HepG2 (cell line): ENCODE measurements around the gene ZDHHC13. TPM values are rescaled to one million over a fixed set of nuclear protein-coding genes. Genes with fewer than 3 reads are reported as not detected.
A peak's percentile ranks its signal among the peaks of the same experiment; 100 is the strongest.

Experiments
- BORCS8-MEF2B ChIP-seq: sonication (generic); formaldehyde crosslinking; IDR thresholded peaks from 2 replicates; pipeline ENCODE4 v1.8.0; 2022; ENCODE audit warnings: mild to moderate bottlenecking, missing genetic modification reagents
- FOXC1 ChIP-seq: sonication (generic); formaldehyde crosslinking; IDR thresholded peaks from 2 replicates; pipeline ENCODE4 v1.8.0; 2022; ENCODE audit warnings: mild to moderate bottlenecking, missing genetic modification reagents, borderline replicate concordance
- GABPA ChIP-seq, 2 experiments: IDR thresholded peaks; 2 replicates each; pipeline ENCODE4 v1.6.1; 2011 to 2016; ENCODE audit warnings: low read depth in 2 of 2, low read length in 1 of 2, missing biosample characterization in 1 of 2, missing genetic modification characterization in 1 of 2
- NRL ChIP-seq: sonication (generic); formaldehyde crosslinking; IDR thresholded peaks from 2 replicates; pipeline ENCODE4 v1.5.0; 2020; ENCODE audit warnings: missing genetic modification reagents, mild to moderate bottlenecking, moderate library complexity, borderline replicate concordance
- PHF8 ChIP-seq: sonication (generic); formaldehyde crosslinking; IDR thresholded peaks from 2 replicates; pipeline ENCODE4 v1.5.0; 2020; ENCODE audit warnings: missing genetic modification reagents
- SNAPC4 ChIP-seq: sonication (generic); formaldehyde crosslinking; IDR thresholded peaks from 2 replicates; pipeline ENCODE4 v1.4.0; 2020; ENCODE audit warnings: mild to moderate bottlenecking, missing genetic modification reagents
- SP1 ChIP-seq, 2 experiments: fragments of 450-650 bp in 1 of 2; sonication (generic) in 1 of 2; formaldehyde crosslinking in 1 of 2; IDR thresholded peaks; 2 replicates each; pipeline versions ENCODE4 v1.4.0 to v1.6.1; 2016 to 2020; ENCODE audit warnings: missing genetic modification reagents in 1 of 2
- ZBTB26 ChIP-seq: IDR thresholded peaks from 2 replicates; pipeline ENCODE4 v1.6.1; 2016; ENCODE audit warnings: missing compliant biosample characterization, missing genetic modification reagents, borderline replicate concordance
- ZKSCAN5 ChIP-seq: sonication (generic); formaldehyde crosslinking; IDR thresholded peaks from 2 replicates; pipeline ENCODE4 v1.5.1; 2020; ENCODE audit warnings: mild to moderate bottlenecking, missing genetic modification reagents
- ZNF136 ChIP-seq: sonication (generic); formaldehyde crosslinking; IDR thresholded peaks from 2 replicates; pipeline ENCODE4 v1.8.1; 2022; ENCODE audit warnings: low read depth, mild to moderate bottlenecking, moderate library complexity, missing genetic modification reagents
- ZNF34 ChIP-seq: sonication (generic); formaldehyde crosslinking; IDR thresholded peaks from 2 replicates; pipeline ENCODE4 v1.4.0; 2020; ENCODE audit warnings: mild to moderate bottlenecking, missing genetic modification reagents, borderline replicate concordance
- ZNF768 ChIP-seq: sonication (generic); formaldehyde crosslinking; IDR thresholded peaks from 2 replicates; pipeline ENCODE4 v1.4.0; 2020; ENCODE audit warnings: missing genetic modification reagents
- ZSCAN25 ChIP-seq: sonication (generic); formaldehyde crosslinking; IDR thresholded peaks from 2 replicates; pipeline ENCODE4 v1.8.0; 2022; ENCODE audit warnings: mild to moderate bottlenecking, missing genetic modification reagents
- polyA plus RNA-seq, 8 experiments: library from polyadenylated mRNA; depleted of rRNA in 3 of 8; stranded (reverse) in 7 of 8; unstranded in 1 of 8; fragments of >200 nt; fragmentation: Illumina TruSeq in 4 of 8; extraction: Trizol in 4 of 8; gene quantifications; 2 replicates each; pipeline versions ENCODE4 v1.2.1 to v1.2.3, GENCODE V29; 2011 to 2016; ENCODE audit warnings: low read depth in 4 of 8, missing spikeins in 1 of 8, mixed read lengths in 1 of 8; ENCODE audit not compliant: insufficient read depth in 1 of 8
- total RNA-seq, 5 experiments: library from RNA; depleted of rRNA; stranded (reverse); fragments of >200 nt; fragmentation: Illumina TruSeq; extraction: Trizol; gene quantifications; 2 replicates each; pipeline ENCODE4 v1.2.3, GENCODE V29; 2016; ENCODE audit warnings: low read depth in 1 of 5
- TF ChIP-seq, protein P1 (sequence below): sonication (generic); formaldehyde crosslinking; IDR thresholded peaks from 2 replicates; pipeline ENCODE4 v1.4.0; 2020; ENCODE audit warnings: mild to moderate bottlenecking, missing genetic modification reagents
- TF ChIP-seq, protein P2 (sequence below): sonication (generic); formaldehyde crosslinking; IDR thresholded peaks from 2 replicates; pipeline ENCODE4 v1.5.0; 2020; ENCODE audit warnings: mild to moderate bottlenecking, missing genetic modification reagents
- TF ChIP-seq, protein P3 (sequence below): sonication (generic); formaldehyde crosslinking; IDR thresholded peaks from 2 replicates; pipeline ENCODE4 v1.5.0; 2020; ENCODE audit warnings: missing genetic modification reagents

Gene ZDHHC13
- total and polyA plus RNA-seq, 2 of the 13 experiments (the other 11 are each of a cell fraction or from before 2014, with no cell fraction given), result 10.9 to 11.8 TPM

DNA sequence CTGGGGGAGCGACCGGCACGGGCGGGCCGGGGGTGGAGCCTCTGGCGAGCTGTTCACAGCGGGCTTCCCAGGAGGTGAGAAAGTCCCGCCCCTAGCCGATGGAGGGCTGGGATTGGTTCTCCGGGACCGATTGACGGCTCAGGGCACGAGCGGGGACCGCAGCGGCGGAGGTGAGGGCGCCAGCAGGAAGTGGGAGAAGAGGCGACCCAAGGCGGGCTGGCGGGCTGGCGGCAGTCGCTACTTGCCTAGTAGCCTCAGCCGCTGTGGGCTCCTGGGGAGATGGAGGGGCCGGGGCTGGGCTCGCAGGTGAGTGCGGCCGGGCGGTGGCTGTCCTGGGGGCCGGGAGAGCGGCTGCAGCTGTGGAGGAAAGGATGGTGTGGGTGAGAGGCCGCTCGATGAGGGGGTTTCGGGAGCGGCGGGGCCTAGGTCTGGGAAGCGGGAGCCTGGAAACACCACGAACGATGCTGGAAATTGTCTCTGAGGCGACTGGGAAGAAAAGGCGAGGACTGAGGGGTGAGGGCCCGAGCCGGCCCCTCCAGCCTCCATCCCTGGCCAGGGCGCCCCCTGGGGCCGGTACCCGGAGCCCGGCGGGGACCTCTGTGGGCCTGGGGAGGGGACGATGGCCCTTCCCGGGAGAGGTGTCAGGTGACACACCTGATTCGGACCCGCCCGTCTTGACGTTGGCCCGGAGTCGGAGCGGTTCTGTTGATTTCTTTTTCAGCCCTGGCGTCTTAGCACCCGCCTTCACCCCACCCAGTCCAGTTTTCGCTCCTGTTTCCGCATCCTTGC, at the start of gene ZDHHC13 (continued):
- TF ChIP-seq, protein P1, sequence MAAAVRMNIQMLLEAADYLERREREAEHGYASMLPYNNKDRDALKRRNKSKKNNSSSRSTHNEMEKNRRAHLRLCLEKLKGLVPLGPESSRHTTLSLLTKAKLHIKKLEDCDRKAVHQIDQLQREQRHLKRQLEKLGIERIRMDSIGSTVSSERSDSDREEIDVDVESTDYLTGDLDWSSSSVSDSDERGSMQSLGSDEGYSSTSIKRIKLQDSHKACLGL (CRISPR knock-in tag), result 0 out of 2 replicates have a peak, but pooled peaks have one; percentile 52
- TF ChIP-seq, protein P2, sequence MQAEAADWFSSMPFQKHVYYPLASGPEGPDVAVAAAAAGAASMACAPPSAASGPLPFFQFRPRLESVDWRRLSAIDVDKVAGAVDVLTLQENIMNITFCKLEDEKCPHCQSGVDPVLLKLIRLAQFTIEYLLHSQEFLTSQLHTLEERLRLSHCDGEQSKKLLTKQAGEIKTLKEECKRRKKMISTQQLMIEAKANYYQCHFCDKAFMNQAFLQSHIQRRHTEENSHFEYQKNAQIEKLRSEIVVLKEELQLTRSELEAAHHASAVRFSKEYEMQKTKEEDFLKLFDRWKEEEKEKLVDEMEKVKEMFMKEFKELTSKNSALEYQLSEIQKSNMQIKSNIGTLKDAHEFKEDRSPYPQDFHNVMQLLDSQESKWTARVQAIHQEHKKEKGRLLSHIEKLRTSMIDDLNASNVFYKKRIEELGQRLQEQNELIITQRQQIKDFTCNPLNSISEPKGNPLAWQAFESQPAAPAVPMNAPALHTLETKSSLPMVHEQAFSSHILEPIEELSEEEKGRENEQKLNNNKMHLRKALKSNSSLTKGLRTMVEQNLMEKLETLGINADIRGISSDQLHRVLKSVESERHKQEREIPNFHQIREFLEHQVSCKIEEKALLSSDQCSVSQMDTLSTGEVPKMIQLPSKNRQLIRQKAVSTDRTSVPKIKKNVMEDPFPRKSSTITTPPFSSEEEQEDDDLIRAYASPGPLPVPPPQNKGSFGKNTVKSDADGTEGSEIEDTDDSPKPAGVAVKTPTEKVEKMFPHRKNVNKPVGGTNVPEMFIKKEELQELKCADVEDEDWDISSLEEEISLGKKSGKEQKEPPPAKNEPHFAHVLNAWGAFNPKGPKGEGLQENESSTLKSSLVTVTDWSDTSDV (CRISPR knock-in tag), result 0 out of 2 replicates have a peak, but pooled peaks have one; percentile 53
- TF ChIP-seq ZKSCAN5, result peak; percentile 99
- peak; percentile 48; the same call in 1 of the 2 replicates for TF ChIP-seq ZNF768 (CRISPR knock-in tag)
- TF ChIP-seq SP1 (IDR thresholded peaks at IDR 0.05), result no peak
- TF ChIP-seq SP1 (CRISPR knock-in tag; IDR thresholded peaks at IDR 0.05), result peak; percentile 14; the same call in 1 of the 2 replicates
- no peak for TF ChIP-seq SNAPC4 (CRISPR knock-in tag)
- 0 out of 2 replicates have a peak, but pooled peaks have one; percentile 3 for TF ChIP-seq ZBTB26 (CRISPR knock-in tag)
- TF ChIP-seq, protein P3, sequence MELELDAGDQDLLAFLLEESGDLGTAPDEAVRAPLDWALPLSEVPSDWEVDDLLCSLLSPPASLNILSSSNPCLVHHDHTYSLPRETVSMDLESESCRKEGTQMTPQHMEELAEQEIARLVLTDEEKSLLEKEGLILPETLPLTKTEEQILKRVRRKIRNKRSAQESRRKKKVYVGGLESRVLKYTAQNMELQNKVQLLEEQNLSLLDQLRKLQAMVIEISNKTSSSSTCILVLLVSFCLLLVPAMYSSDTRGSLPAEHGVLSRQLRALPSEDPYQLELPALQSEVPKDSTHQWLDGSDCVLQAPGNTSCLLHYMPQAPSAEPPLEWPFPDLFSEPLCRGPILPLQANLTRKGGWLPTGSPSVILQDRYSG (CRISPR knock-in tag), result peak; percentile 65; the same call in 1 of the 2 replicates
- peak; percentile 90 for TF ChIP-seq PHF8
- 0 out of 2 replicates have a peak, but pooled peaks have one; percentile 34 for TF ChIP-seq ZNF34 (CRISPR knock-in tag)
- no peak for TF ChIP-seq ZNF136 (CRISPR knock-in tag)
- TF ChIP-seq FOXC1 (CRISPR knock-in tag), result no peak
- TF ChIP-seq NRL (CRISPR knock-in tag), result peak; percentile 70
- peak; percentile 32 for TF ChIP-seq GABPA (IDR thresholded peaks at IDR 0.05; ENCODE audit: low read depth, low read length)
- TF ChIP-seq GABPA (CRISPR knock-in tag; IDR thresholded peaks at IDR 0.05; ENCODE audit: low read depth), result peak; percentile 73
- peak; percentile 42; the same call in 1 of the 2 replicates for TF ChIP-seq ZSCAN25
- TF ChIP-seq BORCS8-MEF2B (CRISPR knock-in tag), result peak; percentile 38; the same call in 1 of the 2 replicates
